ENCODE results near the gene MYLK3.
A peak's percentile ranks its signal among the peaks of the same experiment; 100 is the strongest.

MYLK3 gene

DNA sequence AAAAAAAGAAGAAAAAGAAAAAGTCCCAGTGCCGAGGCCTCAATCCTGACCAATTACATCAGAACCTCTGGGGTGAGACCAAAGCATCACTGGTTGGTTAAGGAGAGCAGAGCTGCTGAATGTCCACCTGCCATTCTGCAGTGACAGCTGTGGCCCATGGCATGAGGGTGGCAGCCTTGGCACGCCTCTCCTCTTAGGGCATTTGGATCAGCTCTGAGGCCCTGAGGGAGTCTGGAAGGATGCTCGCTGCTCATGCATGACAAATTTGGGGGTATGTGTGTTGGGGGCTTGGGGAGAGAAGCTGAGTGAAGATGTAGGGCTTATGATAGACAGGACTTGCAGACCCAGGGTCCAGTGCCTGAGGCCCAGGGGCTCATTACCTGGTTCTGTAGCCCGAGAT is 26.3 kb downstream of the MYLK3 start:
- DNase-seq: no peak

- DNase-seq: no peak
Measured at GRCh38 chr16:46720619-46721018, 27.5 kb downstream of the MYLK3 start.

- no peak for DNase-seq
Measured at GRCh38 chr16:46719528-46719927, 28.6 kb downstream of the MYLK3 start.

GRCh38 chr16:46718214-46718613 is 29.9 kb downstream of the MYLK3 start:
- DNase-seq: no peak

DNA sequence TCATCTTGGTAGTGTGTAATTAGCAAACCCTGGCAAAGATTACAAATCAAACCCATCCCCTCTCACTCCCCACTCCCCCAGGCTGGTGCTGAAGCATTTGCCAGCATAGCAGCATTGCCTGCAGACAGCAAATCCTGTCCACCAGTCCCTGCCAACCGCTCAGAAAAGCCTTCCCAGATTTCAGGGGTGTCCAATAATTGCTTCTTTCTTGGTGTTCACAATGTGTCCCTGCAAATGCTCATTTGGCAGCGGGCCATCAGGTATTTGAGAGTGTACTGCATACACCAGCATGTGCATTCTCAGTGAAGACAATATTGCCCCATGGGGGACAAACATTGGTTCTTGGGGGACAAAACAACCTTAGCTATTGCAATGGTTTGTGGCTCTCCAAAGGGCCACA is 30.5 kb downstream of the MYLK3 start:
- no peak for DNase-seq

DNA sequence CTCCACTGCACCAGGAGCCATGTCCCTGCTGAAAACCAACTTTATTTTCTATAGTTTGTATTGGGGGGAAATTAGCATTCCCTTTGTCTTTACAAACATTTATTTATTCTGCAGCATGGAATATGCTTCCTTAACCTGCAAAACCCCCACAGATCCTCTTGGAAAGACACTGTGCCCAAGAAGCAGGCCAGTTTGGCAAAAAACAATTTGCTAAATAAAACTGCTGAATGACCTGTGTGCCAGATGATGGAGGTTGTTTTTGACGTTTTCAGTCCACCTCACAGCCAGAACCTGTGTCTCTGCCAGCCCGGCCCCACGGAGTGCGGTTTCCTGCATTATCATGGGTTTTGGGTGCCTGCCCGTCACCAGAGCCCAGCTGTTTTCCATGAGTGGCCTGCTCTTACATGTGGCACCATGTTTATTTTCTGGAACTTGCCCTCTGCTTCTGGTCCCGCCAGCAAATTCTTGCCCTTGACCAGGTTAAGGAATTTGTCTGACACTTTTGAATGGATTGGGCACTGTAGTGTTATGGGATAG is 32.3 kb downstream of the MYLK3 start:
- no peak for DNase-seq

DNA sequence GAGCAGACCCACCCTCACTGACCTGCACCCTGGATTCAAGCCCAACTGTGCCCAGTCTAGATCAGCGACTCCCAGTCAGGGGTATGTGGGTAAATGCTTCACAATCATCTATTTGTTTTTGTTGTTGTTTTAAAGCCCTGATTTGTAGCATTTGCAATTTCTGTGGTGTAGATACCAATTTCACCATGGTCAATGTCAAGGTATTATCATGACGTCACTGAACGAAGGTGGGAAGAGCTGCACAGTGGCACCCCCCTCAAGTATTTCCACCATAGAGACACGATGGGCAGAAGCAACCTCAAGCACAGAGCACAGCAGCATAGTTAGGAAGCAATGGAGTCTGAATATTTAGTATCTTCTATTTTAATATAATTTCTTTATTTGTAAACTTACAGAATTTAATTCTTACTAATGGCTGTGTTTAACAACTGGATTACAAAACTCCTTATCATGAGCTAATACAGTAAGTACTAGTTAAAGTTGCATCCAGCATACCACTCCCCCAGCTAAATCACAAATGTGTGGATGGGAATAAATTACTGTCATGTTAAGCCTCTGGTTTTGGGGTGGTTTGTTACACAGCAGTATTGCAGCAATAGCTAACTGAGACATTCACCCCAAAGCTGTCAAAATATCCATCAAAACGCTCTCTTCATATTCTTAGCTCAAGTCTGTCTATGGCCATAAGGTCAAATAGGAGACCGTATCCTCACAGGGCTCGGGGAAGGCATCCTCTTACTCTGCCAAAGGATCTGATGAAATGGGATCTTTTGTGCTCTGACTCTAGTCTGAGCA is 33.1 kb downstream of the MYLK3 start:
- no peak for DNase-seq

GRCh38 chr16:46713634-46714033 is 34.5 kb downstream of the MYLK3 start:
- peak; percentile 55 for DNase-seq

DNA sequence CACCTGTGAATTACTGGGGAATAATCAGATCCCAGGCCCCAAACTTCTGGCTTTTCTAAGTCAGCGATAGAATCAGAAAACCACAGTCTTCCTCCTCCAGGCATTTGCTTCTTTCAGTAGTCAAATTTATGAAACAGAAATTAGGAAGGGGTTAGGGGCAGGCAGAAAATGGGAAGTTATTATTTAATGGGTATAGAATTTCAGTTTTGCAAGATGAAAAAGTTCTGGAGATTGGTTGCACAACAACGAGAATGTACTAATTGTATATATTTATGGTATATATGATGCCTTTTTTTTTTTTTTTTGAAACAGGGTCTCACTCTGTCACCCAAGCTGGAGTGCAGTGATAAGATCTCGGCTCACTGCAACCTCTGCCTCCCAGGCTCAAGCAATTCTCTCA is 35.2 kb downstream of the MYLK3 start:
- DNase-seq: no peak

GRCh38 chr16:46711106-46712058 is 36.8 kb downstream of the MYLK3 start:
- no peak for DNase-seq

DNA sequence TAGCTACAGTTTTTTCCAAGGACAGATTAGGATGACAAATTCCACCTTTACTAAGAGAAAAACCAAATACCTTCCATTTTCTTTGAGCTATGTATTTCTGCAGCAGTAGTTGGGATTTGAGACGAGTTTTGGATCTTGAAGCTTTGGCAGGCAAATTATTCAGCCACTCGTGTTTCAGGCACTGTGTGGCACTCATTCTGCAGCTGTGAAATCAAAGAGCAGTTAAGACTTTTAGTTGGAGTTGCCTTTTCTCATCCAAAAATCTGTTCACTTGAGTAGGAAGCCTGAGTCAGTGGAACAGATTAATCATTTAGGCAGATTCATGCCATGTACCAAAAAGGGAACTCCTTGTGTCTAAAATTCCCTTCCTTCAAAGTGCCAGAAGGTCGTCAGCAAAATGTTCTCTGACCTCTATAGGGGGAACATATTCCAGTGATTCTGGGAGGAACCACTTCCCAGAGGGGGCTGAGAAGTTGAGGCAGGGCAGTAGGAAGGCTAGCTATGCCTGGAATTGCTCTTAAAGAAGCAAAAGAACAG is 38.6 kb downstream of the MYLK3 start:
- no peak for DNase-seq

GRCh38 chr16:46706642-46707041 is 41.5 kb downstream of the MYLK3 start:
- no peak for DNase-seq

DNA sequence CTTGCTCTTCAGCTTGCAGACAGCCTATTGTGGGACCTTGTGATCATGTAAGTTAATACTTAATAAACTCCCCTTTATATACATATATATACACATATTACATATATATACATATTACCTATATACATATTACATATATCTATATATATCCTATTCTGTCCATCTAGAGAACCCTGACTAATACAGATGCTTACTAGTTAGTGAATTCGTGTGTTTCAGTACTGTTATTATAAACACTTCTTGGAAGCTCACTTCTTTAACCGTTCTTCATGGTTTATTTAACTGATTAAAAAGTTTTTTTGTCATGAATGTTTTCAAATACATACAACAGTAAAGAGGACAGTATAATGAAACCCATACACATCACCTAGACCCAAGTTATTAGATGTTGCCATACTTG is 46.1 kb downstream of the MYLK3 start:
- no peak for DNase-seq

GRCh38 chr16:46701615-46702014 is 46.5 kb downstream of the MYLK3 start:
- no peak for DNase-seq

- no peak for DNase-seq
Measured at GRCh38 chr16:46700048-46700447, 48.1 kb downstream of the MYLK3 start.

DNA sequence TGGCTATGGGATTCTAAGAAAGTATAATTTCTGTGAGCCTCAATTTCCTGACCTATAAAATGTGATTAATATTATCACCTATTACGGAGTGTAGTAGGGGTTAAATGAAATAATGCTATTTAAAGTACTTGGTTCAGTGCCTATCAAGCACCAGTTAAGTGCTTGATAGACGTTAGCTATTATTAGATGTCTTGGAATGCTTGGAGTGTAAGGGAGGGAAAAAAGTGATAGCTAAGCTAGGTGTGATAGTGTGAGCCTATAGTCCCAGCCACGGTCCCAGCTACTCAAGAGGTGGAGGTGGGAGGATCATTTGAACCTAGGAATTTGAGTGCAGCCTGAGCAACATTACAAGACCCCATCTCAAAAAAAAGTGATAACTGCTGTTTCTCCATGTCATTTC is 51.2 kb downstream of the MYLK3 start:
- DNase-seq: no peak

GRCh38 chr16:46695937-46696336 is 52.2 kb downstream of the MYLK3 start:
- no peak for DNase-seq

DNA sequence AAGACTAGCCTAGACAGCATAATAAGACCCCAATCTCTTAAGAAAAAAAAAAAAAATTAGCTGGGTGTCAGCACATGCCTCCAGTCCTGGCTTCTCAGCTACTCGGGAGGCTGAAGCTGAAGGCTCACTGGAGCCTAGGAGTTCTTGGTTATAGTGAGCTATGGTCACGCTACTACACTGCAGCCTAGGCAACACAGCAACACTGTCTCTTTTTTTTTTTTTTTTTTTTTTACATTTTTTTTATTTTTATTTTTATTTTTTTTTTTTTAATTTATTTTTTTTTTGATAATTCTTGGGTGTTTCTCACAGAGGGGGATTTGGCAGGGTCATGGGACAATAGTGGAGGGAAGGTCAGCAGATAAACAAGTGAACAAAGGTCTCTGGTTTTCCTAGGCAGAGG is 54.5 kb downstream of the MYLK3 start:
- DNase-seq: no peak

- no peak for DNase-seq
Measured at GRCh38 chr16:46691726-46692125, 56.4 kb downstream of the MYLK3 start.

- DNase-seq: no peak
Measured at GRCh38 chr16:46690281-46691178, 57.6 kb downstream of the MYLK3 start.

GRCh38 chr16:46689365-46690280 is 58.5 kb downstream of the MYLK3 start, which contains the start of gene ORC6:
TSS of gene ORC6 (plus strand) at chr16:46689659. CDS start at chr16:46689706, 47 bp downstream.
- DNase-seq: peak; percentile 89

All from NCI-H1436 treated with DMSO at 0.1 percent for 48 hours (cell line).